ENCODE measurements around the gene CMIP.

- TF ChIP-seq CTCF (IDR thresholded peaks at IDR 0.05) (no peak), POLR2A (IDR thresholded peaks at IDR 0.05) (no peak)
These were observed 219.5 kb downstream of the CMIP start for GRCh38 chr16:81664153-81664552.

All from Peyer's patch (tissue), 4 donors.